Neural cell (in vitro differentiated cells): ENCODE measurements around the gene GPR21. TPM values are rescaled to one million over a fixed set of nuclear protein-coding genes. Genes with fewer than 3 reads are reported as not detected.

Experiments used
- H2AFZ ChIP-seq: fragments of 200-600, 300-800 bp; sonication (generic), shearing (Covaris generic); 2 replicates; pipeline ENCODE4 v1.6.0; 2014; ENCODE audit warnings: low read depth, mild to moderate bottlenecking, antibody characterized with exemption, low read length, moderate library complexity
- H3F3A ChIP-seq: fragments of 200-600 bp; shearing (Covaris generic); 2 replicates; pipeline ENCODE4 v1.6.1; 2016; ENCODE audit warnings: mild to moderate bottlenecking, moderate library complexity, mixed read lengths, antibody characterized with exemption, low read length; ENCODE audit not compliant: insufficient read depth, poor library complexity, severe bottlenecking
- H3K27ac ChIP-seq: fragments of 200-600, 300-800 bp; sonication (generic), shearing (Covaris generic); 2 replicates; pipeline ENCODE4 v1.5.1; 2014; ENCODE audit warnings: mild to moderate bottlenecking, low read length, moderate library complexity
- H3K27me3 ChIP-seq: fragments of 300-800, 200-600 bp; sonication (generic), shearing (Covaris generic); 2 replicates; pipeline ENCODE4 v1.6.0; 2014; ENCODE audit warnings: mild to moderate bottlenecking, low read depth, low read length, moderate library complexity; ENCODE audit not compliant: insufficient read depth
- H3K36me3 ChIP-seq: fragments of 300-800, 200-600 bp; sonication (generic), shearing (Covaris generic); 2 replicates; pipeline ENCODE4 v1.5.1; 2014; ENCODE audit warnings: mild to moderate bottlenecking, antibody characterized with exemption, low read length, moderate library complexity; ENCODE audit not compliant: insufficient read depth
- H3K4me2 ChIP-seq: fragments of 300-800, 200-600 bp; sonication (generic), shearing (Covaris generic); 2 replicates; pipeline ENCODE4 v1.6.0; 2014; ENCODE audit warnings: mild to moderate bottlenecking, low read length
- H3K4me3 ChIP-seq: fragments of 300-800, 200-600 bp; sonication (generic), shearing (Covaris generic); 2 replicates; pipeline ENCODE4 v1.5.1; 2014; ENCODE audit warnings: mild to moderate bottlenecking, low read length, moderate library complexity
- H3K79me2 ChIP-seq: fragments of 200-600 bp; shearing (Covaris generic); replicated peaks from 2 replicates; pipeline ENCODE4 v1.6.0; 2014; ENCODE audit warnings: mild to moderate bottlenecking, low read length, moderate library complexity; ENCODE audit not compliant: insufficient read depth
- H3K9ac ChIP-seq: fragments of 300-800, 200-600 bp; sonication (generic), shearing (Covaris generic); 2 replicates; pipeline ENCODE4 v1.6.1; 2016; ENCODE audit warnings: mild to moderate bottlenecking, low read length, mixed read lengths
- H3K9me2 ChIP-seq: fragments of 200-600 bp; shearing (Covaris generic); 2 replicates; pipeline ENCODE4 v1.6.1; 2016; ENCODE audit warnings: mild to moderate bottlenecking, low read length, mixed read lengths; ENCODE audit not compliant: insufficient read depth
- H3K9me3 ChIP-seq: fragments of 200-600, 300-800 bp; sonication (generic), shearing (Covaris generic); 2 replicates; pipeline ENCODE4 v1.6.1; 2016; ENCODE audit warnings: mild to moderate bottlenecking, mixed run types, low read length, moderate library complexity, mixed read lengths
- H4K20me1 ChIP-seq: fragments of 200-600 bp; shearing (Covaris generic); 2 replicates; pipeline ENCODE4 v1.6.1; 2016; ENCODE audit warnings: mild to moderate bottlenecking, mixed run types; ENCODE audit not compliant: insufficient read depth
- CTCF ChIP-seq: fragments of 450-650 bp; IDR thresholded peaks from 2 replicates; pipeline ENCODE4 v1.5.1; 2014; ENCODE audit warnings: antibody characterized with exemption, mild to moderate bottlenecking, moderate library complexity; ENCODE audit not compliant: poor library complexity, severe bottlenecking
- EP300 ChIP-seq: fragments of 450-650 bp; conservative IDR thresholded peaks from 2 replicates; pipeline ENCODE4 v1.6.1; 2014; ENCODE audit warnings: antibody characterized with exemption, mild to moderate bottlenecking, moderate library complexity; ENCODE audit not compliant: poor library complexity, severe bottlenecking
- EZH2 ChIP-seq: fragments of 200-600, 300-800 bp; shearing (Covaris generic), sonication (generic); IDR thresholded peaks from 2 replicates; pipeline ENCODE4 v1.6.1; 2014; ENCODE audit warnings: antibody characterized with exemption, low read length, borderline replicate concordance, mild to moderate bottlenecking; ENCODE audit not compliant: insufficient read depth, poor library complexity, severe bottlenecking
- MXI1 ChIP-seq: fragments of 450-650 bp; conservative IDR thresholded peaks from 2 replicates; pipeline ENCODE4 v1.6.1; 2014; ENCODE audit warnings: antibody characterized with exemption, mild to moderate bottlenecking; ENCODE audit not compliant: poor library complexity, severe bottlenecking
- POLR2AphosphoS5 ChIP-seq: IDR thresholded peaks from 2 replicates; pipeline ENCODE4 v1.6.1; 2012
- RAD21 ChIP-seq: fragments of 450-650 bp; conservative IDR thresholded peaks from 2 replicates; pipeline ENCODE4 v1.6.1; 2014; ENCODE audit warnings: antibody characterized with exemption, mild to moderate bottlenecking, moderate library complexity
- REST ChIP-seq: IDR thresholded peaks from 2 replicates; pipeline ENCODE4 v1.6.1; 2012; ENCODE audit warnings: borderline replicate concordance
- SMC3 ChIP-seq: fragments of 450-650 bp; conservative IDR thresholded peaks from 2 replicates; pipeline ENCODE4 v1.6.1; 2014; ENCODE audit warnings: antibody characterized with exemption, mild to moderate bottlenecking, moderate library complexity; ENCODE audit not compliant: poor library complexity
- TAF1 ChIP-seq: IDR thresholded peaks from 2 replicates; pipeline ENCODE4 v1.6.1; 2012; ENCODE audit warnings: low read depth
- polyA plus RNA-seq: library from polyadenylated mRNA; depleted of rRNA; stranded (reverse); fragments of >200 nt; gene quantifications from 2 replicates; pipeline ENCODE4 v1.2.3, GENCODE V29; 2014

GPR21 gene
- polyA plus RNA-seq, 1 donor from 2014 or later = 2.2 TPM

DNA sequence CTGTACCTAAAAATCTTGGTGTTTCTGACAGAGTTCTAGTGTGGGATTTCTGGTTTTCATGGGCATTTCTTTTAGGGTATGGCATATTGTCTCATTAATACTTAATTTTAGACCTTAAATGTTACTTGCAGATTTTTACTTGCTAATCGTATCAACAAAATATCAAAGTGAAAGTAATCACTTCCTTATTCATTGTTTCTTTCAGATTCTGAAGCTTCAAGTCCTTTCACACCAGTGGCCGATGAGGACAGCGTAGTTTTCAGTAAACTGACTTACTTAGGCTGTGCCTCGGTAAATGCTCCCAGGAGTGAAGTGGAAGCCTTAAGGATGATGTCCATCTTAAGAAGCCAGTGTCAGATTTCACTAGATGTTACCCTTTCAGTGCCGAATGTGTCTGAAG, 47.5 kb upstream of the GPR21 start (continued):
- TF ChIP-seq TAF1 (no peak), SMC3 (no peak), POLR2AphosphoS5 (no peak)

DNA sequence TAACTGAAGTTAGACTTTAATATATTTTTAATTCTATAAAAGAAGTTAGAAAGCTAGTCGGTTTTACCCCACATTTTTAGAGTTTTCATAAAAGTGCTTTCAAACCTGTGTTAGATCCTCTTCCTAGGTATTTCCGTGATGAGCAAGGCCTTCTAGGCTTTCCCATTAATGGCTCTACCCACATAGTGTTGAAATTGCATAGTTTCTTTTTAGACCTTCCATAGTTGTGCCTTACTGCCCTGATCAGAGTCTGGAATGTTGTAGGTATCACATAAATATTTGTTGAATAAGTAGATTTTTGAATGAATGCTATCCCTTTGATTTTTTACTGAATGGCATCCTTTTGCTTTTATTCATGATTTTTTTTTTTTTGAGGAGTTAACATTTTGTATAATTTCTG, 45.3 kb upstream of the GPR21 start:
- no peaks in the 10 kb centered on the region for H4K20me1 ChIP-seq
- H3K4me3 ChIP-seq = no peak overlapping the region
- H3K9ac ChIP-seq = no peak overlapping the region
- H3F3A ChIP-seq = no peaks in the 10 kb centered on the region
- no peaks in the 10 kb centered on the region for H3K9me2 ChIP-seq
- no peaks in the 10 kb centered on the region for H3K79me2 ChIP-seq
- no peak overlapping the region for H2AFZ ChIP-seq
- H3K4me2 ChIP-seq = no peak overlapping the region
- H3K9me3 ChIP-seq = no peaks in the 10 kb centered on the region
- H3K27ac ChIP-seq = no peak overlapping the region
- H3K27me3 ChIP-seq = no peaks in the 10 kb centered on the region
- TF ChIP-seq MXI1 (no peak), EP300 (no peak)
- peaks cover 4% of the 10 kb centered on the region for H3K36me3 ChIP-seq

GRCh38 chr9:122988920-122989621, 44.4 kb upstream of the GPR21 start:
- Histone ChIP-seq H2AFZ (no peak overlapping the region), H4K20me1 (no peaks in the 10 kb centered on the region), H3K27ac (no peak overlapping the region), H3K4me3 (no peak overlapping the region), H3K4me2 (no peak overlapping the region), H3K9me3 (no peaks in the 10 kb centered on the region), H3K27me3 (no peaks in the 10 kb centered on the region), H3K36me3 (peaks cover 4% of the 10 kb centered on the region), H3K9me2 (no peaks in the 10 kb centered on the region), H3F3A (no peaks in the 10 kb centered on the region), H3K79me2 (no peaks in the 10 kb centered on the region), H3K9ac (no peak overlapping the region)
- TF ChIP-seq MXI1 (no peak), CTCF (no peak), SMC3 (no peak), EZH2 (no peak), EP300 (no peak), REST (no peak), RAD21 (no peak), TAF1 (no peak), POLR2AphosphoS5 (no peak)
